ENCODE results near the gene EVC2.

DNA sequence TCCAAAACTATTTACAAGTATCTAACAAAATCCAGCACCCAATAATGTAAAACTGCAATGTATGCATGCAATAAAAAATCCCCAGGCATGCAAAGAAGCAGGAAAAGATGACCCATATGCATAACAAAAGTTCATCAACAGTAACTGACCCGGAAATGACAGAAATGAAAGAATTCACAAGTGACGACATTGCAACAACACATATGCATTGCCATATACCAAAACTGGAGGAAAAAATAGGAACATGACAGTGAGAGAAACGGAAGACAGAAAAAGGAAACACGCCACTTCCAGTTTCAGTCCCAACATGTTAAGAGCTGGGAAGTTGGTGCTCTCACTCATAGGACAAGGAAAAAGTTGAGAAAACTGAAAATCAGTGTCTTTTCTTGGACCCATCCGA lies 154.6 kb downstream of the EVC2 start:
- TF ChIP-seq, protein P1, sequence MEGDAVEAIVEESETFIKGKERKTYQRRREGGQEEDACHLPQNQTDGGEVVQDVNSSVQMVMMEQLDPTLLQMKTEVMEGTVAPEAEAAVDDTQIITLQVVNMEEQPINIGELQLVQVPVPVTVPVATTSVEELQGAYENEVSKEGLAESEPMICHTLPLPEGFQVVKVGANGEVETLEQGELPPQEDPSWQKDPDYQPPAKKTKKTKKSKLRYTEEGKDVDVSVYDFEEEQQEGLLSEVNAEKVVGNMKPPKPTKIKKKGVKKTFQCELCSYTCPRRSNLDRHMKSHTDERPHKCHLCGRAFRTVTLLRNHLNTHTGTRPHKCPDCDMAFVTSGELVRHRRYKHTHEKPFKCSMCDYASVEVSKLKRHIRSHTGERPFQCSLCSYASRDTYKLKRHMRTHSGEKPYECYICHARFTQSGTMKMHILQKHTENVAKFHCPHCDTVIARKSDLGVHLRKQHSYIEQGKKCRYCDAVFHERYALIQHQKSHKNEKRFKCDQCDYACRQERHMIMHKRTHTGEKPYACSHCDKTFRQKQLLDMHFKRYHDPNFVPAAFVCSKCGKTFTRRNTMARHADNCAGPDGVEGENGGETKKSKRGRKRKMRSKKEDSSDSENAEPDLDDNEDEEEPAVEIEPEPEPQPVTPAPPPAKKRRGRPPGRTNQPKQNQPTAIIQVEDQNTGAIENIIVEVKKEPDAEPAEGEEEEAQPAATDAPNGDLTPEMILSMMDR (IDR thresholded peaks at IDR 0.05): no peak
- no peak for TF ChIP-seq ZFX (IDR thresholded peaks at IDR 0.05; ENCODE audit: borderline replicate concordance)

Measured in 22Rv1 (cell line).